WTC11 (cell line): Measurements from ENCODE around the gene TPM2.

Experiments used
- CTCF ChIP-seq: fragments of 200-600 bp; IDR thresholded peaks from 2 replicates; pipeline ENCODE4 v1.8.0; 2022; ENCODE audit warnings: antibody characterized with exemption
- NR2C2 ChIP-seq: sonication (generic); formaldehyde crosslinking; IDR thresholded peaks from 2 replicates; pipeline ENCODE4 v1.8.0; 2022; ENCODE audit warnings: mild to moderate bottlenecking, missing genetic modification reagents
- NR3C1 ChIP-seq: sonication (generic); formaldehyde crosslinking; conservative IDR thresholded peaks from 2 replicates; pipeline ENCODE4 v1.8.1; 2023; ENCODE audit warnings: low read depth, mild to moderate bottlenecking, missing genetic modification reagents
- SP1 ChIP-seq: sonication (generic); formaldehyde crosslinking; conservative IDR thresholded peaks from 2 replicates; pipeline ENCODE4 v1.8.1; 2022; ENCODE audit warnings: missing genetic modification reagents
- TCF7 ChIP-seq: sonication (generic); formaldehyde crosslinking; IDR thresholded peaks from 2 replicates; pipeline ENCODE4 v1.8.0; 2022; ENCODE audit warnings: mild to moderate bottlenecking, low read depth, missing genetic modification reagents, moderate library complexity
- TP53 ChIP-seq: sonication (generic); formaldehyde crosslinking; IDR thresholded peaks from 2 replicates; pipeline ENCODE4 v1.8.1; 2023; ENCODE audit warnings: mild to moderate bottlenecking, missing genetic modification reagents
- USF1 ChIP-seq: sonication (generic); formaldehyde crosslinking; IDR thresholded peaks from 2 replicates; pipeline ENCODE4 v1.8.0; 2022; ENCODE audit warnings: mild to moderate bottlenecking, missing genetic modification reagents
- USF2 ChIP-seq: sonication (generic); formaldehyde crosslinking; IDR thresholded peaks from 2 replicates; pipeline ENCODE4 v1.8.1; 2023; ENCODE audit warnings: mild to moderate bottlenecking, missing genetic modification reagents, moderate library complexity
- ZBTB21 ChIP-seq: sonication (generic); formaldehyde crosslinking; IDR thresholded peaks from 2 replicates; pipeline ENCODE4 v1.8.1; 2023; ENCODE audit warnings: mild to moderate bottlenecking, missing genetic modification reagents, borderline replicate concordance
- ZNF138 ChIP-seq: sonication (generic); formaldehyde crosslinking; conservative IDR thresholded peaks from 2 replicates; pipeline ENCODE4 v1.8.1; 2022; ENCODE audit warnings: mild to moderate bottlenecking, moderate library complexity, missing genetic modification reagents
- TF ChIP-seq, protein P1 (sequence below): sonication (generic); formaldehyde crosslinking; IDR thresholded peaks from 2 replicates; pipeline ENCODE4 v1.8.0; 2022; ENCODE audit warnings: mild to moderate bottlenecking, missing genetic modification reagents
- TF ChIP-seq, protein P2 (sequence below): fragments of 250-450 bp; sonication (Bioruptor Pico); IDR thresholded peaks from 2 replicates; pipeline ENCODE4 v2.1.2; 2022; ENCODE audit warnings: mild to moderate bottlenecking, moderate library complexity
- TF ChIP-seq, protein P3 (sequence below): sonication (generic); formaldehyde crosslinking; IDR thresholded peaks from 2 replicates; pipeline ENCODE4 v1.8.1; 2023; ENCODE audit warnings: mild to moderate bottlenecking, missing genetic modification reagents

DNA sequence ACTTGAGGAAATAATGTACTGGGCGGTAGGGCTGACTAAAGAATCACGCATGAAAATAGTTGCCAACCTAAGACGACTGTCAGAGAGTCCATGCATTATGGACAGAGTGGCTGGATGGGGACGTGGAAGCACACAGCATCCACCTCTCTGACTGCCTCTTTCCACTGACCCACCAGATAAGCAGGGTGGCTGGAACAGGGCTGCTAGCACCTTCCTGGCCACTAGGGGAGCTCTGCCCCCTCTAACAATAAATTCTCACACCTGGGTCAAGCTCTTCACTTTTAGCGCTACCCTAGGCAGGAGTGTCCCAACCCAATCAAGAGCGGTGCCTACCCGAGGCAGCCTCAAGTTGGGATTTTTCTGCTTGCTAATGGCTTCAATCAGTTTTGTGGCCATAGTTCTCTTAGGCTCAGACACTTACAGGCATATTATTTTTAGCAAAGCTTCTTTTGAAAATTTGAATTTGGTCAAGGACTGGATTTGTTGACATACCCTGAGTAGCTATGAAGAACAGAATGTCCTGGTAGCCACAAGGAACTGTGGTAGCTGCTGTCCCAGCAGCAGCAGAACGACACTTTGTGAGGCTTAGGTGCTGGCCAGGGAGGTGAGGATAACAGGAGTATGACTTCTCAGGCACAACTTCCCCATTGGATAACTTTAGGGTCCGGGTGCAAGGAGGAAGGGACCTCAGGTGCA, 6.9 kb upstream of the TPM2 start:
- TF ChIP-seq CTCF (peak; percentile 85), USF2 (CRISPR knock-in tag) (no peak), SP1 (no peak), ZBTB21 (CRISPR knock-in tag) (no peak), NR3C1 (no peak), TP53 (no peak), TCF7 (no peak), ZNF138 (CRISPR knock-in tag) (no peak), NR2C2 (no peak), USF1 (CRISPR knock-in tag) (no peak)
- TF ChIP-seq, protein P1, sequence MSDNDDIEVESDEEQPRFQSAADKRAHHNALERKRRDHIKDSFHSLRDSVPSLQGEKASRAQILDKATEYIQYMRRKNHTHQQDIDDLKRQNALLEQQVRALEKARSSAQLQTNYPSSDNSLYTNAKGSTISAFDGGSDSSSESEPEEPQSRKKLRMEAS (CRISPR knock-in tag): no peak
- TF ChIP-seq, protein P2, sequence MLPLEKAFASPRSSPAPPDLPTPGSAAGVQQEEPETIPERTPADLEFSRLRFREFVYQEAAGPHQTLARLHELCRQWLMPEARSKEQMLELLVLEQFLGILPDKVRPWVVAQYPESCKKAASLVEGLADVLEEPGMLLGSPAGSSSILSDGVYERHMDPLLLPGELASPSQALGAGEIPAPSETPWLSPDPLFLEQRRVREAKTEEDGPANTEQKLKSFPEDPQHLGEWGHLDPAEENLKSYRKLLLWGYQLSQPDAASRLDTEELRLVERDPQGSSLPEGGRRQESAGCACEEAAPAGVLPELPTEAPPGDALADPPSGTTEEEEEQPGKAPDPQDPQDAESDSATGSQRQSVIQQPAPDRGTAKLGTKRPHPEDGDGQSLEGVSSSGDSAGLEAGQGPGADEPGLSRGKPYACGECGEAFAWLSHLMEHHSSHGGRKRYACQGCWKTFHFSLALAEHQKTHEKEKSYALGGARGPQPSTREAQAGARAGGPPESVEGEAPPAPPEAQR: no peak
- TF ChIP-seq, protein P3, sequence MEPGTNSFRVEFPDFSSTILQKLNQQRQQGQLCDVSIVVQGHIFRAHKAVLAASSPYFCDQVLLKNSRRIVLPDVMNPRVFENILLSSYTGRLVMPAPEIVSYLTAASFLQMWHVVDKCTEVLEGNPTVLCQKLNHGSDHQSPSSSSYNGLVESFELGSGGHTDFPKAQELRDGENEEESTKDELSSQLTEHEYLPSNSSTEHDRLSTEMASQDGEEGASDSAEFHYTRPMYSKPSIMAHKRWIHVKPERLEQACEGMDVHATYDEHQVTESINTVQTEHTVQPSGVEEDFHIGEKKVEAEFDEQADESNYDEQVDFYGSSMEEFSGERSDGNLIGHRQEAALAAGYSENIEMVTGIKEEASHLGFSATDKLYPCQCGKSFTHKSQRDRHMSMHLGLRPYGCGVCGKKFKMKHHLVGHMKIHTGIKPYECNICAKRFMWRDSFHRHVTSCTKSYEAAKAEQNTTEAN (CRISPR knock-in tag): no peak
